Measurements from ENCODE around the gene NT5E.

The NT5E gene

DNA sequence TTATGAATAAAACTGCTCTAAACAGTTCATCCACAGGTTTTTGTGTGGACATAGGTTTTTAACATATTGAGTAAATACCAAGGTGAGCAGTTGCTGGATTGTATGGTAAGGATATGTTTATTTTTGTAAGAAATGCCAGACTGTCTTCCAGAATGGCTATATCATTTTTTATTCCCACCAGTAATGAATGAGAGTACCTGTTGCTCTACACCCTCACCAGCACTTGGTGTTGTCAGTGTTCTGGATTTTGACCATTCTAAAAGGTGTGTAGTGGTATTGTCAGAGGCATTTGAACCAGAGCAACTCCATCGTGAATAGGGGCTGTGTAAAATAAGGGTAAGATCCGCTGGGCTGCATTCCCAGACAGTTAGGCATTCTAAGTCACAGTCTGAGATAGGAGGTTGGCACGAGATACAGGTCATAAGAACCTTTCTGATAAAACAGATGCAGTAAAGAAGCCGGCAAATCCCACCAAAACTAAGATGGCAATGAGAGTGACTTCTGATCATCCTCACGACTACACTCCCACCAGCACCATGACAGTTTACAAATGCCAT lies 12.9 kb upstream of the NT5E start:
- TF ChIP-seq POLR2AphosphoS5 (IDR thresholded peaks at IDR 0.05; ENCODE audit: low read depth, low read length): no peak
- TF ChIP-seq, protein P1, sequence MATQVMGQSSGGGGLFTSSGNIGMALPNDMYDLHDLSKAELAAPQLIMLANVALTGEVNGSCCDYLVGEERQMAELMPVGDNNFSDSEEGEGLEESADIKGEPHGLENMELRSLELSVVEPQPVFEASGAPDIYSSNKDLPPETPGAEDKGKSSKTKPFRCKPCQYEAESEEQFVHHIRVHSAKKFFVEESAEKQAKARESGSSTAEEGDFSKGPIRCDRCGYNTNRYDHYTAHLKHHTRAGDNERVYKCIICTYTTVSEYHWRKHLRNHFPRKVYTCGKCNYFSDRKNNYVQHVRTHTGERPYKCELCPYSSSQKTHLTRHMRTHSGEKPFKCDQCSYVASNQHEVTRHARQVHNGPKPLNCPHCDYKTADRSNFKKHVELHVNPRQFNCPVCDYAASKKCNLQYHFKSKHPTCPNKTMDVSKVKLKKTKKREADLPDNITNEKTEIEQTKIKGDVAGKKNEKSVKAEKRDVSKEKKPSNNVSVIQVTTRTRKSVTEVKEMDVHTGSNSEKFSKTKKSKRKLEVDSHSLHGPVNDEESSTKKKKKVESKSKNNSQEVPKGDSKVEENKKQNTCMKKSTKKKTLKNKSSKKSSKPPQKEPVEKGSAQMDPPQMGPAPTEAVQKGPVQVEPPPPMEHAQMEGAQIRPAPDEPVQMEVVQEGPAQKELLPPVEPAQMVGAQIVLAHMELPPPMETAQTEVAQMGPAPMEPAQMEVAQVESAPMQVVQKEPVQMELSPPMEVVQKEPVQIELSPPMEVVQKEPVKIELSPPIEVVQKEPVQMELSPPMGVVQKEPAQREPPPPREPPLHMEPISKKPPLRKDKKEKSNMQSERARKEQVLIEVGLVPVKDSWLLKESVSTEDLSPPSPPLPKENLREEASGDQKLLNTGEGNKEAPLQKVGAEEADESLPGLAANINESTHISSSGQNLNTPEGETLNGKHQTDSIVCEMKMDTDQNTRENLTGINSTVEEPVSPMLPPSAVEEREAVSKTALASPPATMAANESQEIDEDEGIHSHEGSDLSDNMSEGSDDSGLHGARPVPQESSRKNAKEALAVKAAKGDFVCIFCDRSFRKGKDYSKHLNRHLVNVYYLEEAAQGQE (IDR thresholded peaks at IDR 0.05; ENCODE audit: insufficient read depth in 1 of 2, low read depth in 2 of 2, low read length in 2 of 2): no peak
- TF ChIP-seq TAF1 (IDR thresholded peaks at IDR 0.05; ENCODE audit: borderline replicate concordance, insufficient read depth, low read length): no peak
- no peak for TF ChIP-seq FOXP2 (optimal IDR thresholded peaks at IDR 0.05; ENCODE audit: borderline replicate concordance, extremely low read depth, extremely low read length, insufficient read depth)
- no peak for TF ChIP-seq SIN3A (IDR thresholded peaks at IDR 0.05; ENCODE audit: borderline replicate concordance, insufficient read depth, low read length)

DNA sequence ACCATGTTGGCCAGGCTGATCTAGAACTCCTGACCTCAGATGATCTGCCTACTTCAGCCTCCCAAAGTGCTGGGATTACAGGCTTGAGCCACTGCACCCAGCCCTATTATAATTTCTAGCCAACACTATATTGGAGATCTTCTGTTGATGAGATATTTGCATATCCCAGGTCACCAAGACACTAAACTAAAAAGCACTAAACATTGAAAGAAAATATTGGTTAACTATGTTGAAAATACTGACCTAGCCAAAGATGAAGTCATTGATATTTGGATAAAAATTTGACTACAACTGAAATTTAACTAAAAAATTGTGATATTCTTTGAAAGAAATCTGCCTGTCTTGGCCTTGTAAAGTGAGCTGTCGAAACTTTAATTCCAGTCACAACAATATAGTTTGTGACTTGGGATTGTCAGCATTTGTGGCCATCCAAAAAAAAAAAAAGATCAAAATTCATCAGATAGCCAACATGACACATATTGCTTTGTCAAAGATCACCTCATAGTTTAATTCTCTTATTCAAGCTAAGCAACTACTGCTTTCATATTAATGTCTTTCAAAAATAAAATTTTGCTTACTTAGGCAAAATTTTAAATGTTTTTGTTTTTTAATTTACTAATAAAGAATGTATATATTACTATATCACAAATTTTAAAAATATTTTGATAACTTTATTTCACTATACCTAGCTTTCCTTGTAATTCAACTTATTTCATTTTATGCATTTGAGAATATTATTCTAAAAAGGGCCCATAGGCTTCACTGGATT lies 6.3 kb upstream of the NT5E start:
- TF ChIP-seq POLR2AphosphoS5 (IDR thresholded peaks at IDR 0.05; ENCODE audit: low read depth, low read length): no peak
- TF ChIP-seq FOXP2 (optimal IDR thresholded peaks at IDR 0.05; ENCODE audit: borderline replicate concordance, extremely low read depth, extremely low read length, insufficient read depth): no peak
- no peak for TF ChIP-seq TAF1 (IDR thresholded peaks at IDR 0.05; ENCODE audit: borderline replicate concordance, insufficient read depth, low read length)
- TF ChIP-seq, protein P1 (IDR thresholded peaks at IDR 0.05; ENCODE audit: insufficient read depth in 1 of 2, low read depth in 2 of 2, low read length in 2 of 2): no peak
- no peak for TF ChIP-seq SIN3A (IDR thresholded peaks at IDR 0.05; ENCODE audit: borderline replicate concordance, insufficient read depth, low read length)

DNA sequence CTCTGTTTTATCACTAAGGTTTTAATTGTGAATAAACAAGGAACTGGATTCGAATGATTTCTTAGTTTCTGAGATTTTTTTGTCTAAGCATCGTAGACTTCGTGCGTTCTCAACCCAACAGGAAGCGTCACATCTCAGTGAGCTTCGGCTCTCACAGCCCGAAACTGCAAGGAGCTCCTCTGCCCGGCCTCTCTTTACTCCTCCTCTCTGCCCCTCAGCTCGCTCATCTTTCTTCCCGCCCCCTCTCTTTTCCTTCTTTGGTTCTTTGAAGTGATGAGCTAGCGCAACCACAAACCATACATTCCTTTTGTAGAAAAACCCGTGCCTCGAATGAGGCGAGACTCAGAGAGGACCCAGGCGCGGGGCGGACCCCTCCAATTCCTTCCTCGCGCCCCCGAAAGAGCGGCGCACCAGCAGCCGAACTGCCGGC lies 480 bp upstream of the NT5E start:
- TF ChIP-seq, protein P1 (IDR thresholded peaks at IDR 0.05; ENCODE audit: insufficient read depth in 1 of 2, low read depth in 2 of 2, low read length in 2 of 2): no peak
- no peak for TF ChIP-seq POLR2AphosphoS5 (IDR thresholded peaks at IDR 0.05; ENCODE audit: low read depth, low read length)
- TF ChIP-seq FOXP2 (optimal IDR thresholded peaks at IDR 0.05; ENCODE audit: borderline replicate concordance, extremely low read depth, extremely low read length, insufficient read depth): no peak
- no peak for TF ChIP-seq TAF1 (IDR thresholded peaks at IDR 0.05; ENCODE audit: borderline replicate concordance, insufficient read depth, low read length)
- TF ChIP-seq SIN3A (IDR thresholded peaks at IDR 0.05; ENCODE audit: borderline replicate concordance, insufficient read depth, low read length): no peak

DNA sequence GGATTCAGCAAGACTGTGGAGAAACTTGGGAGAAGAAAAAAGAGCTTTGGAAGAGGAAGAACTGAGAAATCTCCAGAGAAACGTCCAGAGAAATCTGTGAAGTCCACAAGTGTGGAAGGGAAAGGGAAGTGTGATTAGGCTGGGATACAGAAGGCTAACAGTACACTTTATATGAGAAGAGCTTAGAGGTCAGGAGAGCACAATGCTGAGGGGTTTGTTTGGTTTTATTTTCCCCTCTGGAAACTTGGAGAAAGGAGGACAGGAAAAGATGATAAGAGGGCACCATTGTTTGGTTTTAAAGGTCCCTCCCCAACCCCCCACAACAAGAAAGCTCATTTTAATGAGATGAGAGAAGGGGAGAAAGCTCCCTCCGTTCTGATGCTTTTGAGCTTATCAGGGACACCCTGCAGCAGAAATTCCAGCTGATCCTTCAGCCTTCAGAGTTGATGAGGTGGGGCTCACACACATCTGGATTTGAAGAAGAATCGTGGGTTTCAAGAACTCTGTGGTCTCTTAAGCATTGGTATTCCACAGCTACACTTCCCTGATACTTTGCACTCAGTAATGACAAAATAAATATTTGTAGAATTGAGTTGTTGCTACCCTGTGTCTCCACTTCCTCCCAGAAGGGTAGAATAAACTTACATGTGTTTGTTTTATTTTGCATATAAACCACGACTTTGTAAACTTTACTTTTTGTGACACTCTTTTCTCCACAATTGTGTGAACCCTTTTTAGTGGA lies 1.9 kb downstream of the NT5E start:
- no peak for TF ChIP-seq FOXP2 (optimal IDR thresholded peaks at IDR 0.05; ENCODE audit: borderline replicate concordance, extremely low read depth, extremely low read length, insufficient read depth)
- TF ChIP-seq TAF1 (IDR thresholded peaks at IDR 0.05; ENCODE audit: borderline replicate concordance, insufficient read depth, low read length): no peak
- TF ChIP-seq, protein P1 (IDR thresholded peaks at IDR 0.05; ENCODE audit: insufficient read depth in 1 of 2, low read depth in 2 of 2, low read length in 2 of 2): no peak
- TF ChIP-seq SIN3A (IDR thresholded peaks at IDR 0.05; ENCODE audit: borderline replicate concordance, insufficient read depth, low read length): no peak
- no peak for TF ChIP-seq POLR2AphosphoS5 (IDR thresholded peaks at IDR 0.05; ENCODE audit: low read depth, low read length)

Measured in PFSK-1 (cell line).